Neuron (in vitro differentiated cells): ENCODE measurements around the gene ABHD17A.
"Not testable (repeated sequence)": the region's sequence is repeated elsewhere in the genome, so short reads cannot be mapped to it uniquely, and the experiment has no call there.

Experiments used
- H2AFZ ChIP-seq: one replicate; pipeline ENCODE4 v1.6.1; 2013; ENCODE audit warnings: low read depth, mild to moderate bottlenecking, inconsistent platforms, low read length, moderate library complexity
- H3K27me3 ChIP-seq: one replicate; pipeline ENCODE4 v1.6.1; 2013; ENCODE audit warnings: low read length; ENCODE audit not compliant: insufficient read depth
- H3K36me3 ChIP-seq: one replicate; pipeline ENCODE4 v1.6.1; 2013; ENCODE audit warnings: low read length; ENCODE audit not compliant: insufficient read depth
- H3K4me1 ChIP-seq: one replicate; pipeline ENCODE4 v1.6.1; 2013; ENCODE audit warnings: low read length; ENCODE audit not compliant: insufficient read depth
- H3K4me3 ChIP-seq: 2 replicates; pipeline ENCODE4 v1.5.1; 2013; ENCODE audit warnings: mild to moderate bottlenecking, low read length, moderate library complexity
- H3K9me3 ChIP-seq: one replicate; pipeline ENCODE4 v1.6.1; 2013; ENCODE audit warnings: low read length

The ABHD17A gene

DNA sequence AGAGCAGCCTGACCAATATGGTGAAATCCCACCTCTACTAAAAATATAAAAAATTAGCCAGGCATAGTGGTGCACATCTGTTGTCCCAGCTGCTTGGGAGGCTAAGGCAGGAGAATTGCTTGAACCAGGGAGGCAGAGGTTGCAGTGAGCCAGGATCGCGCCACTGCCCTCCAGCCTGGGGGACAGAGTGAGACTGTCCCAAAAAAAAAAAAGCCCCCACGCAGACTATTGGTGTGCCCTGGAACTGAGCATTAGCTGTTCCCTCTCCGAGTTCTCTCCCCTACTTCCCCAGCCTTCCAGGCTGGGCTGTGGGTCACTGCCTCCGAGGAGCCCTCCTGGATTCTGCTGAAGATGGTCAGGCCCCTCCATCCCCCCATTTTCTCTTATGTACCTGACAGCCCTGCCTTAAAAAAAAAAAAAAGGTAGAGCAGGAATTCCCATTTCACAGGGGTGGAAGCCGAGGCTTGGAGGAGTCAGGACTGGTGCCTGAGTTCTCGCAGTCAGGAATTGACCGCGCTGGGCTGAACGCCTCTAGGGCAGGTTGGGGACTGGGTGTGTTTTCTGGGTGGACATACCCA is 21.8 kb upstream of the ABHD17A start:
- peaks cover 10% of the 10 kb centered on the region for H3K36me3 ChIP-seq
- no peak overlapping the region for H2AFZ ChIP-seq
- peaks cover 22% of the 10 kb centered on the region for H3K4me1 ChIP-seq
- no peak overlapping the region for H3K4me3 ChIP-seq
- H3K9me3 ChIP-seq, result peaks cover 18% of the 10 kb centered on the region
- H3K27me3 ChIP-seq, result no peaks in the 10 kb centered on the region

- H3K36me3 ChIP-seq, result peaks cover under 1% of the 10 kb centered on the region
- H3K4me1 ChIP-seq, result peaks cover 22% of the 10 kb centered on the region
- H3K9me3 ChIP-seq, result peaks cover 9% of the 10 kb centered on the region
- peak overlapping the region; percentile 54 for H3K4me3 ChIP-seq
- no peaks in the 10 kb centered on the region for H3K27me3 ChIP-seq
- no peak overlapping the region for H2AFZ ChIP-seq
Observed at GRCh38 chr19:1905863-1906375, 20.6 kb upstream of the ABHD17A start.

DNA sequence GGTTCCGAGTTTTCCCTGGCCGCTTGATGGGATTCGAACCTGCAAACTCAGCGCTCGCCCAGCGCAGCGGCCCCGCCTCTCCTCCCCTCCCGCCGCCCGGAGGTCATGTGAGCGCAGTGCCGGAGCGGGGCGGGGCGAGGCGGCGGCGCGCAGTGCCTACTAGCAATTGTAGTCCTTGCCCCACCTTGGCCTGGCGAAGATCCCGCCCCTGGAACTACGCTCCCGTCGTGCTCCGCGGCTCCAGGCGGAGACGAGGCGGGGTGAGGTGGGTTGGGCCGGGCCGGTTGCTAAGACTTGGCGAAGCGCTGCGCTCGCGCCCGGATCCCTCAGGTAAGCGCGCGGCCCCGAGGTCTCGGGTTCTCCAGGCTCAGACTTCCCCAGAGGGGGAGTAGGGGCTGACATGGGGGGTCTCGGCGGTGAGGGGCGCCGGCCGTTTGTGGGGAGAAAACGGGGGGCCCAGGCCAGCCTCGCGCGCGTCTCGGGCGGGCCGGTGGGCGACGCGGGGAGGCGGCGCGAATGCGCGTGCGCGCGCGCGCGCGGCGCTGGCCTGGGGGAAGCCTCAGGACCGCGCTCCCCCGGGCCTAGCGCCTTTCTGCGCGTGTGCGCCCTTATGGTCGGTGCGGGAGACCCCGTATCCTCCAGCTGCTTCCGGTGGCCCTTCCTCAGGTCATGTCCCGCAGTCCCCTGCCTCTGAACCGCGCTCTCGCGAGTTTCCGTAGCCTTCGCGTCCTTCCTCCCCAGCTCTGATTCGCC is 20.0 kb upstream of the ABHD17A start, which contains the start of the genes ADAT3 and SCAMP4:
Gene ADAT3, plus strand, starts transcription at position 290 of the 753 bp plus-strand sequence. CDS start 6,649 bp downstream, outside the sequence.
Gene SCAMP4, plus strand, starts transcription at position 290 of the 753 bp plus-strand sequence. CDS start 9,621 bp downstream, outside the sequence.
- peaks cover 9% of the 10 kb centered on the region for H3K9me3 ChIP-seq
- no peaks in the 10 kb centered on the region for H3K36me3 ChIP-seq
- peak within 1 kb of the TSS; percentile 54 for H3K4me3 ChIP-seq
- H3K4me1 ChIP-seq, result peaks cover 22% of the 10 kb centered on the region
- H2AFZ ChIP-seq, result peak within 1 kb of the TSS; percentile 86
- no peaks in the 10 kb centered on the region for H3K27me3 ChIP-seq

- Histone ChIP-seq H3K9me3 (peaks cover 4% of the 10 kb centered on the region), H3K4me3 (peak overlapping the region; percentile 37), H2AFZ (peak overlapping the region; percentile 86), H3K4me1 (peaks cover 22% of the 10 kb centered on the region), H3K36me3 (no peaks in the 10 kb centered on the region), H3K27me3 (no peaks in the 10 kb centered on the region)
Observed at GRCh38 chr19:1904860-1905109, 19.5 kb upstream of the ABHD17A start.

DNA sequence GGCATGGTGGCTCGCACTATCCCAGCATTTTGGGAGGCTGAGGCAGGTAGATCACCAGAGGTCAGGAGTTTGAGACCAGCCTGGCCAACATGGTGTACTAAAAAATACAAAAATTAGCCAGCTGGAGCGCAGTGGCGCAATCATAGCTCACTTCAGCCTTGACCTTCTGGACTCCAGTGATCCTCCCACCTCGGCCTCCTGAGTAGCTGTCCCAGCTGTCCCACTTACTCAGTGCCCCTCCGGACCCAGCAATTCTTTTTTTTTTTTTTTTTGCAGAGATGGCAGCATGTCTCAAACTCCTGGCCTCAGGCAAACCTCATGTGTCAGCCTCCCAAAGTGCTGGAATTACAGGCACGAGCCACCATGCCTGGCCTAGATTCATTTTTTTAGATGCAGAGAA is 17.6 kb upstream of the ABHD17A start:
- no peaks in the 10 kb centered on the region for H3K27me3 ChIP-seq
- no peak overlapping the region for H2AFZ ChIP-seq
- H3K9me3 ChIP-seq, result no peaks in the 10 kb centered on the region
- H3K4me1 ChIP-seq, result peaks cover 22% of the 10 kb centered on the region
- peak overlapping the region; percentile 10 for H3K4me3 ChIP-seq
- no peaks in the 10 kb centered on the region for H3K36me3 ChIP-seq

GRCh38 chr19:1901940-1902404 is 16.7 kb upstream of the ABHD17A start:
- no peak overlapping the region for H3K4me3 ChIP-seq
- H3K9me3 ChIP-seq, result no peaks in the 10 kb centered on the region
- H3K27me3 ChIP-seq, result no peaks in the 10 kb centered on the region
- peaks cover 22% of the 10 kb centered on the region for H3K4me1 ChIP-seq
- H2AFZ ChIP-seq, result no peak overlapping the region
- no peaks in the 10 kb centered on the region for H3K36me3 ChIP-seq

GRCh38 chr19:1896508-1896907 is 11.2 kb upstream of the ABHD17A start:
- H3K4me1 ChIP-seq, result no peaks in the 10 kb centered on the region

DNA sequence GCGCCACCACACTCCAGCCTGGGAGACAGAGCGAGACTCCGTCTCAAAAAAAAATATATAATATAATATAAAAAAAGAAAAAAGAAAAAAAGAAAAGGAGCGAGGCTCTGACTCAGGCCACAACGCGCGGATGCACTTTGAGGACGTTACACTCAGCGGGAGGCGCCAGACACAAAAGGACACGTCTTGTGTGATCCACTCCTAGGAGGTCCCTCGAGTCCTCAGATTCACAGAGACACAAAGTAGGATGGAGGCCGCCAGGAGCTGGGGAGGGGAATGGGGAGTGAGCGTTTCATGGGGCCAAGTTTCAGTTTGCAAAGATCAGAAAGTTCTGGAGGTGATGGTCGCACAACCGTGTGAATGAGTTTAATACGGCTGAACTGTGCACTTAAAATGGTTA is 8.5 kb upstream of the ABHD17A start:
- Histone ChIP-seq H3K4me3 (no peak overlapping the region), H3K9me3 (peaks cover 2% of the 10 kb centered on the region), H3K36me3 (no peaks in the 10 kb centered on the region), H3K27me3 (no peaks in the 10 kb centered on the region), H2AFZ (no peak overlapping the region), H3K4me1 (no peaks in the 10 kb centered on the region)

More at GRCh38 chr19:1896508-1896907, 11.2 kb upstream of the ABHD17A start:
- H3K36me3 ChIP-seq, result no peaks in the 10 kb centered on the region
- H3K27me3 ChIP-seq, result no peaks in the 10 kb centered on the region
- no peak overlapping the region for H3K4me3 ChIP-seq
- no peak overlapping the region for H2AFZ ChIP-seq
- peaks cover 2% of the 10 kb centered on the region for H3K9me3 ChIP-seq

- Histone ChIP-seq H3K4me3 (no peak overlapping the region), H3K27me3 (no peaks in the 10 kb centered on the region), H2AFZ (no peak overlapping the region), H3K36me3 (no peaks in the 10 kb centered on the region), H3K9me3 (peaks cover 2% of the 10 kb centered on the region), H3K4me1 (peaks cover 4% of the 10 kb centered on the region)
Observed at GRCh38 chr19:1889907-1890306, 4.6 kb upstream of the ABHD17A start.

- Histone ChIP-seq H3K4me3 (no peak overlapping the region), H3K36me3 (no peaks in the 10 kb centered on the region), H3K9me3 (peaks cover 2% of the 10 kb centered on the region), H2AFZ (no peak overlapping the region), H3K27me3 (no peaks in the 10 kb centered on the region), H3K4me1 (peaks cover 18% of the 10 kb centered on the region)
Observed at GRCh38 chr19:1888385-1888784, 3.1 kb upstream of the ABHD17A start.

- H2AFZ ChIP-seq, H3K9me3 ChIP-seq, H3K27me3 ChIP-seq, H3K36me3 ChIP-seq, H3K4me3 ChIP-seq: not testable (repeated sequence)
- peaks cover 34% of the 10 kb centered on the region for H3K4me1 ChIP-seq
Observed at GRCh38 chr19:1886360-1886759, 1.1 kb upstream of the ABHD17A start.

DNA sequence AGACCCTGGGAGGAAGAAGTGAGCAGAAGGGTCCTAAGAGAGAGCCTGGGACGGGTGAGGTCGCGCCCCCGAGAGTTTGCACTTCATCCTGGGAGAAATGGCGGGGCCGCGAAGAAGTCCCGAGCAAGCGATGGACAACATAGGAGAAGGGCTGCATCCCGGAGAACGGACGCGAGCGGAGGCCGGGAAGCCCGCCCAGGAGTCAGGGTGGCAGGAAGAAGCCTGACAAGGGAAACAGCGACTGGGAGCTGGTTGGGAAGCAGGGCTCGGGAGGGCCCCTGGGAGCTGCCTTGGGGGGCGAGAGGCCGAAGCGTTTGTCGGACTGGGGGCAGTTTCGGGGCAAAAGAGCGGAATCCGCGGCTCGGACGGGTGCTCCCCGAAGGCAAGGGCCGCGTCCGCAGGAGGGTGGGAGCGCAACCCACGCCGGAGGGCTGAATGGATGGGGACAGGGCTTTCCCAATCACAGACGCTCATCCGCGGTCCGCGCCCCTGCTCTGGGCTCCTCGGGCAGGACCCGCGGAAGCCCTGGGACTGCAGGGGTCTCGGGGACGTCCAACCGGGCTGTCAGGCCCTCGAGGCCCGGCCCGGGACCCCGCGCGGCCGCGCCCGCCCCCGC is 469 bp downstream of the ABHD17A start:
- Histone ChIP-seq H3K4me1 (peaks cover 34% of the 10 kb centered on the region), H2AFZ (no peak overlapping the region), H3K9me3 (no peaks in the 10 kb centered on the region), H3K4me3 (peak overlapping the region; percentile 97), H3K36me3 (peaks cover 7% of the 10 kb centered on the region), H3K27me3 (no peaks in the 10 kb centered on the region)

DNA sequence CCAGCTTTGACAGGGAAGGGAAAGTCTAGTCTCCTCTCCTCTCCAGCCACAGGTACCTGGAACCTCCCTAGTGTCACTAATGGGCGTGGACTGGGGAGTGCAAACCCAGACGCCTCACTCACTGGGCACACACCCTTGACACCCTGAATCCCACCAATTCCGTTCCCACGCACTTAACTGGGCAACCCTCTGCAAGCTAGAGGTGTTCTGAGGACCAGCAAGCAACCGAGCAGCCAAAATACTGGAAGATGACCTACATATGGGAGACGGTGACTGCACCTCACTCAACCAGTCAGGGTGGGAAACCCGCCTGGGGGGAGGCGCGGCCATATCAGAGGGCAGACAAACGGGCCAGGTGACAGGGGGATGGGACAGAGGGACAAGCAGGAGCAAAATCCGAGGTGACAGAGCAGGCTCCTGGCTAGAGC is 991 bp downstream of the ABHD17A start:
- Histone ChIP-seq H3K9me3 (no peaks in the 10 kb centered on the region), H2AFZ (no peak overlapping the region), H3K4me1 (peaks cover 34% of the 10 kb centered on the region), H3K27me3 (no peaks in the 10 kb centered on the region), H3K4me3 (peak overlapping the region; percentile 97), H3K36me3 (peaks cover 7% of the 10 kb centered on the region)
